Adrenal gland (tissue), 5 donors: ENCODE data around the gene CCNO.

Source experiments
- CTCF ChIP-seq, 6 experiments: fragments of 450-650 bp in 4 of 6; fragments of 200-600 bp in 2 of 6; sonication (generic) in 1 of 6; IDR thresholded peaks; 1 replicate in 5 of 6; 2 replicates in 1 of 6; pipeline versions ENCODE4 v1.5.1 to v1.8.0; 2016 to 2021; ENCODE audit warnings: antibody characterized with exemption in 6 of 6, mild to moderate bottlenecking in 2 of 6, moderate library complexity in 1 of 6
- POLR2A ChIP-seq, 2 donors: fragments of 450-650 bp; IDR thresholded peaks; one replicate each; pipeline ENCODE4 v1.6.1; 2017; ENCODE audit warnings: antibody characterized with exemption in 2 of 2, mild to moderate bottlenecking in 2 of 2, moderate library complexity in 1 of 2
- donor health status: DM: no; HTN: no; CAD: no.

GRCh38 chr5:55236800-55237199, 3.4 kb upstream of the CCNO start:
- TF ChIP-seq POLR2A (IDR thresholded peaks at IDR 0.05) = no peak
- TF ChIP-seq CTCF (IDR thresholded peaks at IDR 0.05) = no peak
